IMR-90 (cell line): ENCODE data around the gene CC2D2A. TPM values are rescaled to one million over a fixed set of nuclear protein-coding genes. Genes with fewer than 3 reads are reported as not detected.

Experiments used
- ATAC-seq: fragments of 200-7000 bp; cut with Tn5 transposase; 2 replicates; pipeline ENCODE4 v1.9.1; 2020; ENCODE audit warnings: low read depth, mild to moderate bottlenecking, moderate library complexity
- BruUV-seq: library from RNA; stranded (reverse); fragments of 400-500 nt; replicated peaks from 2 replicates; lab custom pipeline; 2021; lab: Mats Ljungman, UMichigan
- CTCF ChIA-PET: fragments of 300-600 bp; formaldehyde crosslinking; extraction: SDS; loops from one replicate; lab custom pipeline; 2021; ENCODE audit warnings: antibody characterized with exemption; lab: Yijun Ruan, JAX
- POLR2A ChIA-PET: fragments of 300-600 bp; sonication (Branson Sonifier 250); formaldehyde crosslinking; loops from one replicate; lab custom pipeline; 2022; ENCODE audit warnings: antibody characterized with exemption; ENCODE audit not compliant: unreplicated experiment; lab: Charles Lee
- DNase-seq: peaks from one replicate; pipeline ENCODE4 v3.0.0; 2013
- H2AFZ ChIP-seq: replicated peaks from 2 replicates; pipeline ENCODE3; 2013; ENCODE audit warnings: low read length, mild to moderate bottlenecking; ENCODE audit not compliant: poor library complexity
- H2AK5ac ChIP-seq: 2 replicates; pipeline ENCODE4 v1.6.1; 2013; ENCODE audit warnings: low read depth, low read length, inconsistent platforms
- H2AK9ac ChIP-seq: replicated peaks from 2 replicates; pipeline ENCODE3; 2013; ENCODE audit warnings: mild to moderate bottlenecking, low read depth, low read length, moderate library complexity; ENCODE audit not compliant: poor library complexity
- H2BK120ac ChIP-seq: 2 replicates; pipeline ENCODE4 v1.6.1; 2013; ENCODE audit warnings: low read depth, low read length, inconsistent platforms
- H2BK15ac ChIP-seq: 3 replicates; pipeline ENCODE4 v1.6.1; 2013; ENCODE audit warnings: low read depth, low read length, inconsistent platforms
- H2BK20ac ChIP-seq: 2 replicates; pipeline ENCODE4 v1.6.1; 2013; ENCODE audit warnings: low read depth, mild to moderate bottlenecking, inconsistent platforms, low read length, moderate library complexity
- H2BK5ac ChIP-seq: 2 replicates; pipeline ENCODE4 v1.6.1; 2013; ENCODE audit warnings: mild to moderate bottlenecking, low read depth, low read length, inconsistent platforms; ENCODE audit not compliant: poor library complexity, severe bottlenecking
- H3K14ac ChIP-seq: replicated peaks from 2 replicates; pipeline ENCODE4 v1.6.1; 2013; ENCODE audit warnings: low read depth, low read length, inconsistent platforms
- H3K18ac ChIP-seq: 2 replicates; pipeline ENCODE4 v1.6.1; 2013; ENCODE audit warnings: low read depth, low read length, control low read depth
- H3K23ac ChIP-seq: 2 replicates; pipeline ENCODE4 v1.6.1; 2013; ENCODE audit warnings: low read depth, low read length, inconsistent platforms
- H3K27ac ChIP-seq: 2 replicates; pipeline ENCODE4 v1.5.1; 2013; ENCODE audit warnings: mild to moderate bottlenecking, control low read depth, low read length; ENCODE audit not compliant: insufficient read depth
- H3K27me3 ChIP-seq: 2 replicates; pipeline ENCODE4 v1.6.1; 2013; ENCODE audit warnings: low read length; ENCODE audit not compliant: control insufficient read depth, insufficient read depth
- H3K36me3 ChIP-seq: 2 replicates; pipeline ENCODE4 v1.6.1; 2013; ENCODE audit warnings: low read length, mixed read lengths; ENCODE audit not compliant: control insufficient read depth, insufficient read depth
- H3K4ac ChIP-seq: 2 replicates; pipeline ENCODE4 v1.6.1; 2013; ENCODE audit warnings: low read depth, low read length, inconsistent platforms
- H3K4me1 ChIP-seq: 2 replicates; pipeline ENCODE4 v1.6.1; 2013; ENCODE audit warnings: low read length, mixed read lengths; ENCODE audit not compliant: control insufficient read depth, insufficient read depth
- H3K4me2 ChIP-seq: 2 replicates; pipeline ENCODE4 v1.6.1; 2013; ENCODE audit warnings: low read depth, mild to moderate bottlenecking, control low read depth, low read length, moderate library complexity
- H3K4me3 ChIP-seq: 2 replicates; pipeline ENCODE4 v1.5.1; 2013; ENCODE audit warnings: low read depth, mild to moderate bottlenecking, control low read depth, low read length, moderate library complexity; ENCODE audit not compliant: insufficient read depth
- H3K56ac ChIP-seq: 2 replicates; pipeline ENCODE4 v1.6.1; 2013; ENCODE audit warnings: low read length, inconsistent platforms; ENCODE audit not compliant: insufficient read depth; ENCODE audit errors: extremely low read depth
- H3K79me1 ChIP-seq, 2 experiments: 2 replicates each; pipeline ENCODE4 v1.6.1; 2013; ENCODE audit warnings: low read length in 2 of 2, inconsistent platforms in 1 of 2, low read depth in 1 of 2
- H3K9ac ChIP-seq: 2 replicates; pipeline ENCODE4 v1.6.1; 2013; ENCODE audit warnings: low read depth, low read length, control low read depth
- H3K9me1 ChIP-seq: 2 replicates; pipeline ENCODE4 v1.6.1; 2013; ENCODE audit warnings: low read length, inconsistent platforms; ENCODE audit not compliant: insufficient read depth
- H3K9me3 ChIP-seq: 2 replicates; pipeline ENCODE4 v1.6.1; 2013; ENCODE audit warnings: low read length; ENCODE audit not compliant: control insufficient read depth, insufficient read depth
- H4K20me1 ChIP-seq: 2 replicates; pipeline ENCODE4 v1.6.1; 2013; ENCODE audit warnings: low read length, inconsistent platforms; ENCODE audit not compliant: insufficient read depth
- H4K5ac ChIP-seq: 2 replicates; pipeline ENCODE4 v1.6.1; 2013; ENCODE audit warnings: mild to moderate bottlenecking, low read depth, low read length, control low read depth
- H4K8ac ChIP-seq, 2 experiments: 2 replicates each; pipeline ENCODE4 v1.6.1; 2013; ENCODE audit warnings: low read depth in 2 of 2, low read length in 2 of 2, control low read depth in 1 of 2, inconsistent platforms in 1 of 2
- H4K91ac ChIP-seq: 2 replicates; pipeline ENCODE4 v1.6.1; 2013; ENCODE audit warnings: low read depth, low read length, inconsistent platforms; ENCODE audit not compliant: insufficient read depth
- BHLHE40 ChIP-seq: fragments of 150-350 bp; IDR thresholded peaks from 2 replicates; pipeline ENCODE4 v1.6.1; 2016; ENCODE audit warnings: mild to moderate bottlenecking, low read depth, low read length
- CEBPB ChIP-seq: IDR thresholded peaks from 2 replicates; pipeline ENCODE4 v1.6.1; 2012; ENCODE audit warnings: low read depth, low read length, improper control_type of control experiment
- CHD1 ChIP-seq: IDR thresholded peaks from 2 replicates; pipeline ENCODE4 v1.6.1; 2012; ENCODE audit warnings: low read depth, low read length, improper control_type of control experiment
- CTCF ChIP-seq: conservative IDR thresholded peaks from 2 replicates; pipeline ENCODE4 v1.5.1; 2012; ENCODE audit warnings: mild to moderate bottlenecking, low read depth, low read length, improper control_type of control experiment
- ELK1 ChIP-seq: fragments of 150-350 bp; IDR thresholded peaks from 2 replicates; pipeline ENCODE4 v1.6.1; 2016; ENCODE audit warnings: low read depth, mild to moderate bottlenecking, low read length, moderate library complexity, borderline replicate concordance
- FOS ChIP-seq: fragments of 150-350 bp; IDR thresholded peaks from 2 replicates; pipeline ENCODE4 v1.6.1; 2016; ENCODE audit warnings: low read depth, low read length
- MAFK ChIP-seq: IDR thresholded peaks from 2 replicates; pipeline ENCODE4 v1.6.1; 2012; ENCODE audit warnings: low read depth, low read length, improper control_type of control experiment
- MAZ ChIP-seq: IDR thresholded peaks from 2 replicates; pipeline ENCODE4 v1.6.1; 2012; ENCODE audit warnings: low read depth, mild to moderate bottlenecking, low read length, improper control_type of control experiment, moderate library complexity, borderline replicate concordance
- MXI1 ChIP-seq: IDR thresholded peaks from 2 replicates; pipeline ENCODE4 v1.6.1; 2012; ENCODE audit warnings: low read depth, mild to moderate bottlenecking, low read length, moderate library complexity, borderline replicate concordance
- NFE2L2 ChIP-seq: fragments of 150-350 bp; IDR thresholded peaks from 2 replicates; pipeline ENCODE4 v1.6.1; 2016; ENCODE audit warnings: low read depth, mild to moderate bottlenecking, low read length
- POLR2A ChIP-seq: IDR thresholded peaks from 2 replicates; pipeline ENCODE4 v1.6.1; 2012; ENCODE audit warnings: mild to moderate bottlenecking, low read depth, low read length
- RAD21 ChIP-seq: IDR thresholded peaks from 2 replicates; pipeline ENCODE4 v1.6.1; 2012; ENCODE audit warnings: low read length, improper control_type of control experiment
- RCOR1 ChIP-seq: IDR thresholded peaks from 2 replicates; pipeline ENCODE4 v1.6.1; 2012; ENCODE audit warnings: mild to moderate bottlenecking, low read length, improper control_type of control experiment; ENCODE audit not compliant: insufficient replicate concordance
- RFX5 ChIP-seq: IDR thresholded peaks from 2 replicates; pipeline ENCODE4 v1.8.0; 2012; ENCODE audit warnings: low read depth, mild to moderate bottlenecking, low read length, moderate library complexity
- SMC3 ChIP-seq: fragments of 150-350 bp; IDR thresholded peaks from 2 replicates; pipeline ENCODE4 v1.6.1; 2016; ENCODE audit warnings: low read depth, mild to moderate bottlenecking, antibody characterized with exemption, low read length, moderate library complexity
- USF2 ChIP-seq: fragments of 150-350 bp; IDR thresholded peaks from 2 replicates; pipeline ENCODE4 v1.6.1; 2017; ENCODE audit warnings: mild to moderate bottlenecking, antibody characterized with exemption, low read length, low read depth
- WGBS, 2 experiments: methylation state at CpG; one replicate each; pipeline versions ENCODE4 v1.1.5 to v1.1.7; 2013; ENCODE audit warnings: missing lambda C conversion rate in 2 of 2; ENCODE audit not compliant: insufficient read length in 1 of 2; ENCODE audit errors: extremely low coverage in 2 of 2; 5-methylcytosine and 5-hydroxymethylcytosine counted together
- dilution Hi-C: fragments of 300-500 bp; cut with HindIII; formaldehyde crosslinking; loops from one replicate; pipeline ENCODE4 v1.14.3; 2018; ENCODE audit warnings: low sequenced_read_pairs; ENCODE audit not compliant: unreplicated experiment
- in situ Hi-C: fragments of 300-500 bp; cut with MboI; formaldehyde crosslinking; loops from 3 replicates; pipeline ENCODE4 v1.14.3; 2019; ENCODE audit warnings: low sequenced_read_pairs, inconsistent platforms, mixed read lengths
- intact Hi-C: fragments of 100-400 bp; cut with micrococcal nuclease; formaldehyde crosslinking; loops from 2 replicates; pipeline ENCODE4 v1.10.0; 2022
- polyA plus RNA-seq, 3 experiments: library from polyadenylated mRNA; depleted of rRNA; stranded (reverse); fragments of >200 nt; gene quantifications; 2 replicates each; pipeline ENCODE4 v1.2.3, GENCODE V29; 2012; ENCODE audit warnings: low replicate concordance in 1 of 3
- total RNA-seq: library from RNA; depleted of rRNA; stranded (reverse); fragments of >200 nt; gene quantifications from 2 replicates; pipeline ENCODE4 v1.2.3, GENCODE V29; 2012

CC2D2A gene
- total and polyA plus RNA-seq, 2 of the 4 experiments (the other 2 are of a cell fraction): 20.8 to 26.3 TPM

GRCh38 chr4:15495621-15496020, 25.9 kb downstream of the CC2D2A start:
- Histone ChIP-seq H3K36me3 (no peaks in the 10 kb centered on the region), H3K9ac (no peak overlapping the region), H4K8ac (no peak overlapping the region), H3K79me1 (peaks cover 7 to 17% of the 10 kb centered on the region in 2 experiments; a peak in 3 of 4 replicates), H3K27me3 (no peaks in the 10 kb centered on the region), H3K9me1 (peaks cover 3% of the 10 kb centered on the region; the same call in 1 of the 2 replicates), H3K56ac (no peak overlapping the region), H3K18ac (no peak overlapping the region), H4K20me1 (no peaks in the 10 kb centered on the region), H3K27ac (no peak overlapping the region), H3K14ac (no peak overlapping the region), H2AK5ac (no peak overlapping the region), H3K4me3 (no peak overlapping the region), H2AFZ (no peak overlapping the region), H3K4ac (no peak overlapping the region), H2BK120ac (no peak overlapping the region), H2BK20ac (no peak overlapping the region), H3K4me1 (peaks cover 2% of the 10 kb centered on the region; the same call in 1 of the 2 replicates), H4K5ac (no peak overlapping the region), H3K9me3 (peaks cover 3% of the 10 kb centered on the region; the same call in 1 of the 2 replicates), H2BK15ac (no peak overlapping the region), H2AK9ac (no peak overlapping the region), H3K23ac (no peak overlapping the region), H2BK5ac (no peak overlapping the region), H3K4me2 (no peak overlapping the region), H4K91ac (no peak overlapping the region)
- BruUV-seq: no TSS peak
- ChIA-PET CTCF (no interaction called here), POLR2A (no interaction called here)
- intact Hi-C loops (no loop called here), dilution Hi-C loops (no loop called here), in situ Hi-C loops (loop anchor here (25.0 kb wide), 1 partner anchor 717 kb away; no protein-coding TSS in a partner anchor)
- DNase-seq (no peak), ATAC-seq (no peak)
- no peak for TF ChIP-seq USF2
- no peak for TF ChIP-seq CTCF
- TF ChIP-seq RFX5: no peak
- no peak for TF ChIP-seq ELK1
- TF ChIP-seq CEBPB: no peak
- no peak for TF ChIP-seq RCOR1
- TF ChIP-seq RAD21: no peak
- no peak for TF ChIP-seq MAZ
- no peak for TF ChIP-seq MAFK
- no peak for TF ChIP-seq MXI1
- TF ChIP-seq FOS: no peak
- TF ChIP-seq BHLHE40: no peak
- no peak for TF ChIP-seq SMC3
- TF ChIP-seq POLR2A: no peak
- TF ChIP-seq NFE2L2: no peak
- no peak for TF ChIP-seq CHD1
- no CpG with 5 or more reads among the region's 1 CpG for WGBS, 2 experiments
